Measurements from ENCODE around the gene ZNF654.

- no peak for TF ChIP-seq EZH2 (IDR thresholded peaks at IDR 0.05; ENCODE audit: low read length, unreplicated experiment)
- TF ChIP-seq, protein P1, sequence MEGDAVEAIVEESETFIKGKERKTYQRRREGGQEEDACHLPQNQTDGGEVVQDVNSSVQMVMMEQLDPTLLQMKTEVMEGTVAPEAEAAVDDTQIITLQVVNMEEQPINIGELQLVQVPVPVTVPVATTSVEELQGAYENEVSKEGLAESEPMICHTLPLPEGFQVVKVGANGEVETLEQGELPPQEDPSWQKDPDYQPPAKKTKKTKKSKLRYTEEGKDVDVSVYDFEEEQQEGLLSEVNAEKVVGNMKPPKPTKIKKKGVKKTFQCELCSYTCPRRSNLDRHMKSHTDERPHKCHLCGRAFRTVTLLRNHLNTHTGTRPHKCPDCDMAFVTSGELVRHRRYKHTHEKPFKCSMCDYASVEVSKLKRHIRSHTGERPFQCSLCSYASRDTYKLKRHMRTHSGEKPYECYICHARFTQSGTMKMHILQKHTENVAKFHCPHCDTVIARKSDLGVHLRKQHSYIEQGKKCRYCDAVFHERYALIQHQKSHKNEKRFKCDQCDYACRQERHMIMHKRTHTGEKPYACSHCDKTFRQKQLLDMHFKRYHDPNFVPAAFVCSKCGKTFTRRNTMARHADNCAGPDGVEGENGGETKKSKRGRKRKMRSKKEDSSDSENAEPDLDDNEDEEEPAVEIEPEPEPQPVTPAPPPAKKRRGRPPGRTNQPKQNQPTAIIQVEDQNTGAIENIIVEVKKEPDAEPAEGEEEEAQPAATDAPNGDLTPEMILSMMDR (conservative IDR thresholded peaks at IDR 0.05; ENCODE audit: low read depth, low read length): no peak
Observed at GRCh38 chr3:88149509-88150362, 90.7 kb downstream of the ZNF654 start, which contains the start of gene C3orf38.

Measured in PC-3 (cell line).